Naive thymus-derived CD4-positive, alpha-beta T cell (primary cell): ENCODE measurements around the gene NR2F1-AS1. TPM values are rescaled to one million over a fixed set of nuclear protein-coding genes. Genes with fewer than 3 reads are reported as not detected.

Source experiments
- ATAC-seq: fragments of 150-1000 bp; cut with Tn5 transposase; 2 replicates; pipeline ENCODE4 v1.10.0; 2021; ENCODE audit warnings: mild to moderate bottlenecking, moderate library complexity
- CTCF ChIA-PET: fragments of 350-600 bp; sonication (Branson Sonifier 250); formaldehyde crosslinking; loops from one replicate; lab custom pipeline; 2021; ENCODE audit warnings: antibody characterized with exemption; lab: Charles Lee
- POLR2A ChIA-PET: fragments of 350-600 bp; sonication (Branson Sonifier 250); formaldehyde crosslinking; loops from one replicate; lab custom pipeline; 2021; ENCODE audit warnings: antibody characterized with exemption, inconsistent platforms; lab: Charles Lee
- DNase-seq, 9 donors: peaks; one replicate each; pipeline versions ENCODE4 v3.0.0 to v3.0.0-alpha.2; 2020 to 2022; ENCODE audit warnings: mixed read lengths in 1 of 9
- H3K27ac ChIP-seq: one replicate; pipeline ENCODE4 v1.7.0; 2013; ENCODE audit warnings: mild to moderate bottlenecking, low read depth, low read length, moderate library complexity
- H3K27me3 ChIP-seq, 2 donors: one replicate each; pipeline ENCODE4 v1.7.0; 2013; ENCODE audit warnings: low read length in 2 of 2, mild to moderate bottlenecking in 2 of 2, moderate library complexity in 2 of 2; ENCODE audit not compliant: control insufficient read depth in 2 of 2, insufficient read depth in 2 of 2
- H3K36me3 ChIP-seq, 3 experiments: 1 replicate in 2 of 3; 2 replicates in 1 of 3; pipeline ENCODE4 v1.7.0; 2013; ENCODE audit warnings: low read length in 3 of 3, mild to moderate bottlenecking in 3 of 3, moderate library complexity in 1 of 3; ENCODE audit not compliant: insufficient read depth in 3 of 3, control insufficient read depth in 2 of 3
- H3K4me1 ChIP-seq, 2 donors: one replicate each; pipeline ENCODE4 v1.7.0; 2013; ENCODE audit warnings: low read length in 2 of 2, mild to moderate bottlenecking in 2 of 2, moderate library complexity in 1 of 2; ENCODE audit not compliant: control insufficient read depth in 2 of 2, insufficient read depth in 2 of 2
- H3K4me3 ChIP-seq: 2 replicates; pipeline ENCODE4 v1.7.0; 2013; ENCODE audit warnings: mild to moderate bottlenecking, low read length
- H3K9me3 ChIP-seq, 3 experiments: 1 replicate in 2 of 3; 2 replicates in 1 of 3; pipeline ENCODE4 v1.7.0; 2013; ENCODE audit warnings: low read length in 3 of 3; ENCODE audit not compliant: control insufficient read depth in 2 of 3
- H3K27ac Mint-ChIP-seq, 9 donors: one replicate each; pipeline ENCODE4 v1.8.0; 2020 to 2022; ENCODE audit warnings: mixed read lengths in 9 of 9, mild to moderate bottlenecking in 8 of 9, moderate library complexity in 5 of 9, inconsistent platforms in 2 of 9
- H3K27me3 Mint-ChIP-seq, 5 donors: one replicate each; pipeline ENCODE4 v1.8.0; 2021 to 2022; ENCODE audit warnings: mixed read lengths in 5 of 5, mild to moderate bottlenecking in 1 of 5
- H3K36me3 Mint-ChIP-seq, 5 donors: one replicate each; pipeline ENCODE4 v1.8.0; 2020 to 2022; ENCODE audit warnings: mixed read lengths in 5 of 5, mild to moderate bottlenecking in 3 of 5, inconsistent platforms in 1 of 5
- H3K4me1 Mint-ChIP-seq, 7 donors: one replicate each; pipeline ENCODE4 v1.8.0; 2020 to 2022; ENCODE audit warnings: mixed read lengths in 7 of 7, mild to moderate bottlenecking in 3 of 7, inconsistent platforms in 1 of 7
- H3K4me3 Mint-ChIP-seq, 10 donors: one replicate each; pipeline ENCODE4 v1.8.0; 2020 to 2022; ENCODE audit warnings: mild to moderate bottlenecking in 10 of 10, mixed read lengths in 10 of 10, moderate library complexity in 6 of 10, inconsistent platforms in 2 of 10
- H3K9me3 Mint-ChIP-seq, 11 donors: one replicate each; pipeline ENCODE4 v1.8.0; 2020 to 2022; ENCODE audit warnings: mixed read lengths in 11 of 11, mild to moderate bottlenecking in 4 of 11, inconsistent platforms in 1 of 11, moderate library complexity in 1 of 11
- intact Hi-C, 2 donors: fragments of 100-400 bp; cut with micrococcal nuclease; formaldehyde crosslinking; loops; one replicate each; pipeline ENCODE4 v1.15.1; 2023
- polyA plus RNA-seq, 2 donors: library from polyadenylated mRNA; unstranded; fragments of 300-500 nt; fragmentation: Illumina TruSeq; gene quantifications; one replicate each; pipeline ENCODE4 v1.2.3, GENCODE V29; 2021
- total RNA-seq, 6 experiments: library from RNA in 5 of 6; stranded (reverse) in 5 of 6; gene quantifications; 1 replicate in 5 of 6; 2 replicates in 1 of 6; pipeline ENCODE4 v1.2.3 and lab custom pipeline; 2021 to 2026

Gene NR2F1-AS1
- total and polyA plus RNA-seq, 7 experiments from 2014 or later: not detected

DNA sequence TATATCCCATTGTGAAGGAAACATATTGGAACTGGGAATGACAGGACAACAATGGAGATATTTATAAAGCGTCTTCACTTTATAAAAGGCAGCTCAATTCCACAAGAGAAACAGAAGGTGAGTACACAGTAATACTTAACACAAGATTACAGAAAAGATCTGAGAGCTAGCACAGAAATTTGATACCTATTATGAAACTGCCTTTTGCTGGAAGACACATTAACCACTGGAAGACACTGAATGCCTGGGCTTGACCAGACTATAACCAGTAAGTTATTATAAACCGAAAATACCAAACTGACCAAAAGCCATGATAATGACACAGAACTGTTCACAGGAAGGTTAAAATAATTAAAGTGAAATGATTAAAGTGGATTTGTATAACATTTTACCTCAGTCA lies 195.4 kb downstream of the NR2F1-AS1 start:
- H3K27me3 Mint-ChIP-seq: peaks cover 0 to 3% (median 0%) of the 10 kb centered on the region in 5 donors

DNA sequence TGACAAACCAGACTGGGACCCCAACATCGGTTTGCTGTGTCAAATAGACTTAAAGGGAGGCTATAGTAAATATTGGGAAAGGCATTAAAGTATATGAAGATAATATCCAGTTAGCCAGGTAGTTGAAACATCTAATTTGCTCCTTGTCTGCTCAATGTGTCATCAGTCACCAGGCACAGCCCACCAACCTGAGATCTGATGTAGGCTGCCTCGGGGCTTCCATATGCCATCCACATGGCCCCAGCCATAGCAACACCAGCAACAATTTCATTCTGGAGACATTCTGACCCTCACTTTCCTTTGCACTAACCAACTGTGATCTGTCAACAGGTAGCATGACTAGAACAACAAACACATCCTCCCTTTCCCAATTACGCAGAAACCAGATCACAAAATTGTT lies 196.0 kb downstream of the NR2F1-AS1 start:
- intact Hi-C loops: no loop called here
- Histone ChIP-seq H3K27me3 (no peaks in the 10 kb centered on the region), H3K27ac (no peak overlapping the region), H3K36me3 (no peaks in the 10 kb centered on the region), H3K4me1 (no peaks in the 10 kb centered on the region), H3K4me3 (no peak overlapping the region), H3K9me3 (no peaks in the 10 kb centered on the region)
- ChIA-PET CTCF (no interaction called here), POLR2A (no interaction called here)
- Mint-ChIP-seq H3K4me3 (no peak overlapping the region), H3K4me1 (no peaks in the 10 kb centered on the region), H3K27ac (no peak overlapping the region), H3K9me3 (peaks cover 0 to 9% (median 0%) of the 10 kb centered on the region in 11 donors), H3K36me3 (no peaks in the 10 kb centered on the region), H3K27me3 (peaks cover 0 to 3% (median 0%) of the 10 kb centered on the region in 5 donors)
- DNase-seq (no peak), ATAC-seq (no peak)

More for the DNA sequence above, 195.4 kb downstream of the NR2F1-AS1 start:
- intact Hi-C loops: no loop called here
- Mint-ChIP-seq H3K27ac (no peak overlapping the region), H3K4me3 (no peak overlapping the region), H3K36me3 (no peaks in the 10 kb centered on the region), H3K4me1 (no peaks in the 10 kb centered on the region), H3K9me3 (peaks cover 0 to 9% (median 0%) of the 10 kb centered on the region in 11 donors)
- DNase-seq (no peak), ATAC-seq (no peak)
- no peaks in the 10 kb centered on the region for H3K4me1 ChIP-seq
- CTCF ChIA-PET: no interaction called here
- POLR2A ChIA-PET: no interaction called here
- no peaks in the 10 kb centered on the region for H3K36me3 ChIP-seq
- no peak overlapping the region for H3K27ac ChIP-seq
- H3K27me3 ChIP-seq: no peaks in the 10 kb centered on the region
- no peaks in the 10 kb centered on the region for H3K9me3 ChIP-seq
- H3K4me3 ChIP-seq: no peak overlapping the region

- no peak for ATAC-seq
- H3K9me3 ChIP-seq: no peaks in the 10 kb centered on the region
- no peaks in the 10 kb centered on the region for H3K36me3 ChIP-seq
- no peak overlapping the region for H3K27ac ChIP-seq
- Mint-ChIP-seq H3K27ac (no peak overlapping the region), H3K4me1 (no peaks in the 10 kb centered on the region), H3K4me3 (no peak overlapping the region), H3K27me3 (peaks cover 0 to 3% (median 0%) of the 10 kb centered on the region in 5 donors), H3K9me3 (peaks cover 0 to 9% (median 0%) of the 10 kb centered on the region in 11 donors), H3K36me3 (no peaks in the 10 kb centered on the region)
- intact Hi-C loops: no loop called here
- H3K27me3 ChIP-seq: no peaks in the 10 kb centered on the region
- H3K4me1 ChIP-seq: no peaks in the 10 kb centered on the region
- ChIA-PET POLR2A (interaction anchor here (0.8 kb wide), 1 partner anchor 38 kb away, joined by 3 read pairs; no protein-coding TSS in a partner anchor), CTCF (no interaction called here)
- H3K4me3 ChIP-seq: no peak overlapping the region
- DNase-seq: no peak
Measured at GRCh38 chr5:93384026-93384425, 197.0 kb downstream of the NR2F1-AS1 start.

DNA sequence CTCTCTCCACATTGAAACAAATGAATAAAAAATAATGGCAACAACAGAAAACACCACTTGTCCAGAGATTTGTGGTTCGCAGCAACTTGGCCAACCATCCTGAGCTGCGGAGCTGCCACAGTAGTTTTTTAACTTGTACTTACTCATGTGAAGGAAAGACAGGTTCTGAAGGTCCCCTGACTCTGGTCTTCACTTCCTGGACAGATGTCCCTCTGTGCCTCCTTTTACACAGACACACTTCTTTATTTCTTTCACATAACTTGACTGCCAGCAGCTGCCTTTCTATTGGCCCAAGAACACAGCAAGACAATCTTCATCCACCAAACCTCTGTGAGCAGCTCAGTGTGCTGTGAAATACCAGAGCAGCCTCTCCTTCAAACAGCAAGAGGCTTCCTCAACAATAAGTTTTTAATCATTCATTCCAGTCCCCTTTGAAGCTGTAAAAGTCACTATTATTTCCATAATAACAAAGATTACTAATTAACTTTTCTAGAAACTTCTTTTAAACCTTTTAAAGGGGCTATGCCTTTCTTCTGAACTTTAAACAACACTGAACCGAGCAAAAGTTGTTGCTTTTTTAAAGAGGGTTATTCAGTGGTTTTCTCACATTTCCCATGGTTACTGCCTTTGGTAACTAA lies 198.7 kb downstream of the NR2F1-AS1 start:
- H3K36me3 ChIP-seq: no peaks in the 10 kb centered on the region
- H3K27ac ChIP-seq: no peak overlapping the region
- peaks cover 0 to 3% (median 0%) of the 10 kb centered on the region in 5 donors for H3K27me3 Mint-ChIP-seq
- CTCF ChIA-PET: no interaction called here
- no peak overlapping the region for H3K27ac Mint-ChIP-seq
- H3K4me3 Mint-ChIP-seq: no peak overlapping the region
- ATAC-seq (no peak), DNase-seq (no peak)
- intact Hi-C loops: no loop called here
- no peaks in the 10 kb centered on the region for H3K36me3 Mint-ChIP-seq
- no peaks in the 10 kb centered on the region for H3K4me1 ChIP-seq
- POLR2A ChIA-PET: no interaction called here
- H3K27me3 ChIP-seq: no peaks in the 10 kb centered on the region
- H3K9me3 Mint-ChIP-seq: peaks cover 0 to 6% (median 0%) of the 10 kb centered on the region in 11 donors
- H3K9me3 ChIP-seq: no peaks in the 10 kb centered on the region
- H3K4me1 Mint-ChIP-seq: no peaks in the 10 kb centered on the region
- no peak overlapping the region for H3K4me3 ChIP-seq

DNA sequence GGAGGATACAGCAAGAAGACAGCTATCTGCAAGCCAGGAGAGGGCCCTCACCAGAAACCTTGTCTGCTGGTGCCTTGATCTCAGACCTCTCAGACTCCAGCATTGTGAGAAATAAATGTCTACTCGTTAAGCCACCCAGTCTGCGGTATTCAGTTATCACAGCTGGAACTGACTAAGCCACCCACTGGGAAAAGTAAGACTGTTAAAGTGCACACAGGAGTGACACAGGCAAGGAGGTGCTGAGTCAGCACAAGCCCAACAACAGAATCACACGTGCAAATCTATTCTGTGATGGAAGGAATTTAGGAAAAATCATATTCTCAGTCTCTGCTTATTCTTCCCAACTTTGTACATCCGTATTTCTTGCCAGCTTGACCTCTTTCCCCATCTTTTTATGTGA lies 200.0 kb downstream of the NR2F1-AS1 start:
- H3K27me3 Mint-ChIP-seq: peaks cover 0 to 3% (median 0%) of the 10 kb centered on the region in 5 donors
- Histone ChIP-seq H3K4me1 (no peaks in the 10 kb centered on the region), H3K27me3 (no peaks in the 10 kb centered on the region), H3K4me3 (no peak overlapping the region), H3K9me3 (no peaks in the 10 kb centered on the region), H3K36me3 (no peaks in the 10 kb centered on the region), H3K27ac (no peak overlapping the region)
- POLR2A ChIA-PET: no interaction called here
- H3K27ac Mint-ChIP-seq: no peak overlapping the region
- H3K9me3 Mint-ChIP-seq: peaks cover 0 to 6% (median 0%) of the 10 kb centered on the region in 11 donors
- intact Hi-C loops: no loop called here
- H3K4me1 Mint-ChIP-seq: no peaks in the 10 kb centered on the region
- DNase-seq (no peak), ATAC-seq (no peak)
- H3K36me3 Mint-ChIP-seq: no peaks in the 10 kb centered on the region
- no peak overlapping the region for H3K4me3 Mint-ChIP-seq
- CTCF ChIA-PET: no interaction called here

- Mint-ChIP-seq H3K4me3 (no peak overlapping the region), H3K4me1 (no peaks in the 10 kb centered on the region), H3K9me3 (peaks cover 0 to 13% (median 4%) of the 10 kb centered on the region in 11 donors), H3K27me3 (peaks cover 0 to 5% (median 2%) of the 10 kb centered on the region in 5 donors), H3K27ac (no peak overlapping the region), H3K36me3 (no peaks in the 10 kb centered on the region)
- ATAC-seq (no peak), DNase-seq (no peak)
- Histone ChIP-seq H3K4me1 (no peaks in the 10 kb centered on the region), H3K36me3 (no peaks in the 10 kb centered on the region), H3K9me3 (no peaks in the 10 kb centered on the region), H3K27ac (no peak overlapping the region), H3K27me3 (no peaks in the 10 kb centered on the region), H3K4me3 (no peak overlapping the region)
- intact Hi-C loops: no loop called here
- CTCF ChIA-PET: no interaction called here
- POLR2A ChIA-PET: no interaction called here
Measured at GRCh38 chr5:93378073-93378472, 202.9 kb downstream of the NR2F1-AS1 start.

GRCh38 chr5:93371893-93372292 lies 209.1 kb downstream of the NR2F1-AS1 start:
- H3K9me3 Mint-ChIP-seq: peaks cover 2 to 46% (median 5%) of the 10 kb centered on the region in 11 donors

More at GRCh38 chr5:93371893-93372292, 209.1 kb downstream of the NR2F1-AS1 start:
- no peak for DNase-seq
- Mint-ChIP-seq H3K4me1 (no peaks in the 10 kb centered on the region), H3K27ac (no peak overlapping the region), H3K4me3 (no peak overlapping the region), H3K36me3 (no peaks in the 10 kb centered on the region), H3K27me3 (peaks cover 0 to 13% (median 5%) of the 10 kb centered on the region in 5 donors)
- H3K27me3 ChIP-seq: no peaks in the 10 kb centered on the region
- H3K4me1 ChIP-seq: no peaks in the 10 kb centered on the region
- no peaks in the 10 kb centered on the region for H3K36me3 ChIP-seq
- ATAC-seq: no peak
- intact Hi-C loops: no loop called here
- POLR2A ChIA-PET: no interaction called here
- H3K27ac ChIP-seq: no peak overlapping the region
- no peaks in the 10 kb centered on the region for H3K9me3 ChIP-seq
- CTCF ChIA-PET: no interaction called here
- H3K4me3 ChIP-seq: no peak overlapping the region
